ENCODE results near the gene ZDHHC8.

GRCh38 chr22:20143883-20144665, 12.5 kb downstream of the ZDHHC8 start:
- TF ChIP-seq CTCF (optimal IDR thresholded peaks at IDR 0.05 in 1 of 3, IDR thresholded peaks at IDR 0.05 in 1 of 3, conservative IDR thresholded peaks at IDR 0.05 in 1 of 3; ENCODE audit: extremely low read depth in 1 of 3, insufficient read depth in 2 of 3, low read length in 3 of 3) (no peak), EZH2 (IDR thresholded peaks at IDR 0.05; ENCODE audit: low read length) (no peak)
